ENCODE measurements around the gene GNG12.

DNA sequence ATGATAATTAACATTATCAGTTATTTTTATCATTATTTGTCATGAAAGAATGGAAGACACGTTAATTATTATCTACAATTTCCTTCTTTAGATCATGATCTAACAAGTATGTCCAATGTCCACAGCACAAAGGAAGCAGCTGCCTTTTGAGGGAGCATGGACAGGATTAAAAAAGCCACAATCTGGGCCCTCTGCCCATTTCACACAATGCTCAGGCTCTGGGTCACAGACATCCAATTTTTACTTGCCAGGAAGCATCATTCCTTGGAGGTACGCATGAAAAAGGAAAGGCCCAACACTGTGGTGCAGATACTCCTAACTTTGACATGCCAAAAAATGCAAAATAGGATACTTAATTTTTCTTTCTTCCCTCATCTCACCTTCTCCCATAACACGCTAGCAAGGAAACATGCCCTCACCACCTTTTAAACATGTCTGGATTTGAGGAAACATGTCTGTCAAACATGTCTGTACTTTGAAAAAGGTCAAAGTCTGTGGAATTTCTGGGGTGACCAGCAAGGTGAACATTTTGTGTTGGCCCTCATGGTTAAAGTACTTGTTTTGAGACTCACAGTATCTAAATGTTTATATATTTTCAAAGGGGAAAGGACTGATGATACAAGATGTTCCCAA lies 108.2 kb downstream of the GNG12 start:
- no peak for TF ChIP-seq EZH2phosphoT487 (IDR thresholded peaks at IDR 0.05; ENCODE audit: insufficient read depth, low read depth)
- no peak for TF ChIP-seq EZH2 (IDR thresholded peaks at IDR 0.05; ENCODE audit: insufficient read depth, poor library complexity, severe bottlenecking)
